ENCODE data around the gene EOLA2.
"Not testable (repeated sequence)": the region's sequence is repeated elsewhere in the genome, so short reads cannot be mapped to it uniquely, and the experiment has no call there.

Gene EOLA2

DNA sequence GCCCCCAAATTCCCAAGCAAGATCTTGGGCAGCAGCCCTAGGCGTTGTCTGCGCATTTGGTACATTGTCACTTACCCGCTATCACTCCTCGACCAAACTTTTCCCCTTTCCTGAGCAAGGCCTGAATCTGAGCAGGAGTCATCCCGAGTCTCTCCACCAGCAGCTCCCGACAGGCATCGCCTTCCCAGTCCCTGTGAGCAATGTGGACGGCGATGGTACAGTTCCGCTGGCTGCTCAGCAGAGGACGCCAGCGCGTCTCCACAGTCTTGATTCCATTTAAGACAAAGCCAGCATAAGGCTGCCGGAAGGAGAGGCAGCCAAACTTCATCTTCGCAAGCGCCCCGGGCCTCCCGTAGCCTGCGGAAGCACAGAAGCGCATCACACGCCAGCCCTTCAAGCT, 4.7 kb downstream of the EOLA2 start:
- H3K9me3 ChIP-seq (ENCODE audit: control extremely low read depth in 1 of 5, control insufficient read depth in 4 of 5, insufficient read depth in 2 of 5, low read depth in 1 of 5, low read length in 4 of 5); H3K36me3 ChIP-seq (ENCODE audit: control insufficient read depth in 4 of 4, insufficient read depth in 4 of 4, low read length in 3 of 4); H3K4me3 ChIP-seq (ENCODE audit: control insufficient read depth in 1 of 7, extremely low read depth in 1 of 7, insufficient read depth in 4 of 7, low read depth in 2 of 7, low read length in 6 of 7); H3K4me1 ChIP-seq (ENCODE audit: control extremely low read depth in 1 of 4, control insufficient read depth in 4 of 4, insufficient read depth in 4 of 4, low read length in 3 of 4); H3K27ac ChIP-seq (ENCODE audit: insufficient read depth in 1 of 2, low read depth in 1 of 2, low read length in 2 of 2, poor library complexity in 1 of 2, severe bottlenecking in 2 of 2); CTCF ChIA-PET; DNase-seq; POLR2A ChIA-PET; H3K27me3 ChIP-seq (replicated peaks in 2 of 5; ENCODE audit: control insufficient read depth in 4 of 5, insufficient read depth in 5 of 5, low read length in 4 of 5): not testable (repeated sequence)
- 74% methylated on average over 5 of the region's 21 CpGs for WGBS (ENCODE audit: insufficient coverage)

DNA sequence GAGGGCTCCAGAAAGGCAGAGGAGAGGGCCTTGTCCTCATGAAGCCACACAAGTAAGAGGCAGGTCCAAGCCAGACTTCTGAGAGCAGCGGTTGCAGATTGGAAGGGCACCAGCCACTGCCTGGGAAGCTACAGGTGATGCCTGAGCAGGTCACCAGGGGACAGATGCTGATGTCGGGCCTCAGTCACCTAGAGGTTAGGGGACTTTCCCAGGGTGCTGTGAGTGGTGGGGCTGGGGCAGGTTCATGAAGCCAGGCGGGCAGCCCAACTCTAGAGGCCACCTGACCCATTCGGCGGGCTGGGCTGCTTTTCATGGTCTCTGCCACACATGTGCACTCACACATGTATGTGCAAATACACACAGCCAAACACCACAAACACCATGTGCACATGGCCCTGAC, 5.3 kb downstream of the EOLA2 start:
- H3K4me1 ChIP-seq (ENCODE audit: control extremely low read depth in 1 of 4, control insufficient read depth in 4 of 4, insufficient read depth in 4 of 4, low read length in 3 of 4); H3K27ac ChIP-seq (ENCODE audit: insufficient read depth in 1 of 2, low read depth in 1 of 2, low read length in 2 of 2, poor library complexity in 1 of 2, severe bottlenecking in 2 of 2); H3K27me3 ChIP-seq (replicated peaks in 2 of 5; ENCODE audit: control insufficient read depth in 4 of 5, insufficient read depth in 5 of 5, low read length in 4 of 5); CTCF ChIA-PET; POLR2A ChIA-PET; DNase-seq; H3K36me3 ChIP-seq (ENCODE audit: control insufficient read depth in 4 of 4, insufficient read depth in 4 of 4, low read length in 3 of 4); H3K9me3 ChIP-seq (ENCODE audit: control extremely low read depth in 1 of 5, control insufficient read depth in 4 of 5, insufficient read depth in 2 of 5, low read depth in 1 of 5, low read length in 4 of 5); H3K4me3 ChIP-seq (ENCODE audit: control insufficient read depth in 1 of 7, extremely low read depth in 1 of 7, insufficient read depth in 4 of 7, low read depth in 2 of 7, low read length in 6 of 7): not testable (repeated sequence)
- no CpG with 5 or more reads among the region's 5 CpGs for WGBS (ENCODE audit: insufficient coverage)

DNA sequence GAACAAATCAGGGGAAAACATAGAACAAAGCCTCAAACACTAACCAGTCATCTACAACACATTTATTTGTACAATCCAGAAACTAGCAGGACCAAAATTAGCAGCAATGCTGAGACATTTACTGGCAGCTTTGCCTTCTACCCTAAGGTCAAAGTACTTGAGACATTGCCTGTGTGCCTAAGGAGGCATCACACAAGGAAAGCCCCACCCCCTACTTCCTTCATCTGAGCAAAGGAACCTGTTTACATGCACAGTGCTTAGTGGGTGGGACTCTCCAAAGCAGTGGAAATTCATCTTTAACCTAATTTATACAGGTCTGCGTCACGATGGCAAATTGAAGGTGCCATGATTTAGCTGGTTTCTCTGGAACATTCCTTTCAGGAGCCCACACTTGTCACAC, 6.1 kb downstream of the EOLA2 start:
- H3K36me3 ChIP-seq (ENCODE audit: control insufficient read depth in 4 of 4, insufficient read depth in 4 of 4, low read length in 3 of 4); CTCF ChIA-PET; POLR2A ChIA-PET: not testable (repeated sequence)

DNA sequence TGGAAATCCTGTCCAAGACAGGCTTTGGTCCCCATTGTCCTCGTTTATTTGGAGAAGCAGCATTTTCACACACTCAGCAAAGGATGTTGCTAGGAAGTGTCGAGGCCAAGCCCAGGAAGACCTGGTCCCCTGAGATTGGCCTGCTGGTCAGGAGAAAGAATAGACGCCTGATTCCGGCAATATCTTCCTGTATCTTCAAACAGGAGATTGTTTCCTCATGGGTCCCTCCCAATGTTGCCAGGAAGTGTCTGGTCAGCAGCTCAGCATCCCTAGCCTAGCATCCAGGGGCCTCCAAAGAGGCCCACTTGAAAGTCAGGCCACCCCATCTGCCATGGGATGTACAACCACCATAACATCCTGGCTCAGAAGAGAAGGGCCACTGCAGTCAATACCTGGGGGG, 6.9 kb downstream of the EOLA2 start:
- H3K36me3 ChIP-seq (ENCODE audit: control insufficient read depth in 4 of 4, insufficient read depth in 4 of 4, low read length in 3 of 4); CTCF ChIA-PET; H3K4me1 ChIP-seq (ENCODE audit: control extremely low read depth in 1 of 4, control insufficient read depth in 4 of 4, insufficient read depth in 4 of 4, low read length in 3 of 4); H3K4me3 ChIP-seq (ENCODE audit: control insufficient read depth in 1 of 7, extremely low read depth in 1 of 7, insufficient read depth in 4 of 7, low read depth in 2 of 7, low read length in 6 of 7); DNase-seq; POLR2A ChIA-PET; H3K27ac ChIP-seq (ENCODE audit: insufficient read depth in 1 of 2, low read depth in 1 of 2, low read length in 2 of 2, poor library complexity in 1 of 2, severe bottlenecking in 2 of 2); H3K9me3 ChIP-seq (ENCODE audit: control extremely low read depth in 1 of 5, control insufficient read depth in 4 of 5, insufficient read depth in 2 of 5, low read depth in 1 of 5, low read length in 4 of 5); H3K27me3 ChIP-seq (replicated peaks in 2 of 5; ENCODE audit: control insufficient read depth in 4 of 5, insufficient read depth in 5 of 5, low read length in 4 of 5): not testable (repeated sequence)
- WGBS (ENCODE audit: insufficient coverage): no CpG with 5 or more reads among the region's 4 CpGs

More for the DNA sequence above, 6.1 kb downstream of the EOLA2 start:
- WGBS (ENCODE audit: insufficient coverage): 100% methylated on average over 2 of the region's 2 CpGs
- H3K4me3 ChIP-seq (ENCODE audit: control insufficient read depth in 1 of 7, extremely low read depth in 1 of 7, insufficient read depth in 4 of 7, low read depth in 2 of 7, low read length in 6 of 7); DNase-seq; H3K27ac ChIP-seq (ENCODE audit: insufficient read depth in 1 of 2, low read depth in 1 of 2, low read length in 2 of 2, poor library complexity in 1 of 2, severe bottlenecking in 2 of 2); H3K27me3 ChIP-seq (replicated peaks in 2 of 5; ENCODE audit: control insufficient read depth in 4 of 5, insufficient read depth in 5 of 5, low read length in 4 of 5); H3K9me3 ChIP-seq (ENCODE audit: control extremely low read depth in 1 of 5, control insufficient read depth in 4 of 5, insufficient read depth in 2 of 5, low read depth in 1 of 5, low read length in 4 of 5); H3K4me1 ChIP-seq (ENCODE audit: control extremely low read depth in 1 of 4, control insufficient read depth in 4 of 4, insufficient read depth in 4 of 4, low read length in 3 of 4): not testable (repeated sequence)

DNA sequence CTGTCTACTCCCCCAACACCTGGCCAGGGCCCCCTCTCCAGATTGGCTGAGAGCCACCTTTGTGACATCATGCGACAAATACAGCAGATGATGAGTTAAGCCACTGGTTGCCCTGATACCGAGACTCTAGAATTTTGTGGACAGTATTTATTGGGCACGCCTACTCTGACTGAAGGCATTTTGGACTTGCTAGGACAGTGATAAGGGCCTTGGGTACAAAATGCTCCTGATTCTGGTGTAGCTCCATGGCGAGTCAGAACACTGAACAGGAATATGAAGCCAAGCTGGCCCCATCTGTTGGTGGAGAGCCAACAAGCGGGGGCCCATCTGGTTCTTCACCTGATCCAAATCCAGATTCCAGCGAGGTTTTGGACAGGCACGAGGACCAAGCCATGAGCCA, 8.9 kb downstream of the EOLA2 start, which contains the start of gene HSFX4:
Gene HSFX4 (plus strand): TSS at position 174 of the 400 bp plus-strand sequence. CDS start 72 bp downstream, at position 246.
- H3K27ac ChIP-seq (ENCODE audit: insufficient read depth in 1 of 2, low read depth in 1 of 2, low read length in 2 of 2, poor library complexity in 1 of 2, severe bottlenecking in 2 of 2); POLR2A ChIA-PET; H3K36me3 ChIP-seq (ENCODE audit: control insufficient read depth in 4 of 4, insufficient read depth in 4 of 4, low read length in 3 of 4); H3K9me3 ChIP-seq (ENCODE audit: control extremely low read depth in 1 of 5, control insufficient read depth in 4 of 5, insufficient read depth in 2 of 5, low read depth in 1 of 5, low read length in 4 of 5); H3K27me3 ChIP-seq (replicated peaks in 2 of 5; ENCODE audit: control insufficient read depth in 4 of 5, insufficient read depth in 5 of 5, low read length in 4 of 5); DNase-seq; H3K4me1 ChIP-seq (ENCODE audit: control extremely low read depth in 1 of 4, control insufficient read depth in 4 of 4, insufficient read depth in 4 of 4, low read length in 3 of 4); CTCF ChIA-PET; H3K4me3 ChIP-seq (ENCODE audit: control insufficient read depth in 1 of 7, extremely low read depth in 1 of 7, insufficient read depth in 4 of 7, low read depth in 2 of 7, low read length in 6 of 7): not testable (repeated sequence)
- no CpG with 5 or more reads among the region's 7 CpGs for WGBS (ENCODE audit: insufficient coverage)

DNA sequence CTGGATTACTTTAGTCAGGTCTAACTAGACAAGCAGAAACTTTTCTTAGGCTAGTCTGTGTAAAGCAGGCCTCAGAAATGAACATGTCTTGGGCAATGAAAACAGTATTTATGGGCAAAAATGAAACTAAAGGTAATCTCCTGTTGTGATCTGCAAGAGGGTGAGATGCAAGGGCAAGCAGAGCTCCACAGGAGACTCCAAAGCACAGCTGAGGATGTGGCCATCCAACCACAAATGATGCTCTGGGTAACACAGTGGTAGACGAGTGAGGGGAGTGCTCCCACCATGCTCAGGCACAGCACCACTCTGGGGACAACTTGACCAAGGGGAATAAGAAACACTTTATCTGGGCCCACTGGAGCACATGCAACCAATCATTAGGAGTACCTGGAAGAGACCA, 9.7 kb downstream of the EOLA2 start:
- POLR2A ChIA-PET; H3K9me3 ChIP-seq (ENCODE audit: control extremely low read depth in 1 of 5, control insufficient read depth in 4 of 5, insufficient read depth in 2 of 5, low read depth in 1 of 5, low read length in 4 of 5); H3K27me3 ChIP-seq (replicated peaks in 2 of 5; ENCODE audit: control insufficient read depth in 4 of 5, insufficient read depth in 5 of 5, low read length in 4 of 5); CTCF ChIA-PET; H3K4me1 ChIP-seq (ENCODE audit: control extremely low read depth in 1 of 4, control insufficient read depth in 4 of 4, insufficient read depth in 4 of 4, low read length in 3 of 4); H3K27ac ChIP-seq (ENCODE audit: insufficient read depth in 1 of 2, low read depth in 1 of 2, low read length in 2 of 2, poor library complexity in 1 of 2, severe bottlenecking in 2 of 2); H3K4me3 ChIP-seq (ENCODE audit: control insufficient read depth in 1 of 7, extremely low read depth in 1 of 7, insufficient read depth in 4 of 7, low read depth in 2 of 7, low read length in 6 of 7); DNase-seq; H3K36me3 ChIP-seq (ENCODE audit: control insufficient read depth in 4 of 4, insufficient read depth in 4 of 4, low read length in 3 of 4): not testable (repeated sequence)
- no CpG with 5 or more reads among the region's 1 CpG for WGBS (ENCODE audit: insufficient coverage)

DNA sequence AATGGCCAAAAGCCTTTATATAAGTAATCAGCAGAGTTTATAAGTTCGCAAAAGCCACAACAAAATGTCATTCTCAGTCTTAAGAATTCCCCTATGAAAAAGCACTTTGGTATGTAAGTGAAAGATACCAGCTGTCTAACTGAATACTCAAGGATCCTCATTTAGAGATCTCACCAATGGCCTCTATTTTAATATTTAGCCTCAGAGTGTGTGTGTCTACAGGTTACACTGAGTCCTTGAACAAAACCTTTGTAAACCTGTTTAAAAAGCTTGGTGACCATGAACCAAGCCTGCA, 10.4 kb downstream of the EOLA2 start:
- no CpG with 5 or more reads among the region's 1 CpG for WGBS (ENCODE audit: insufficient coverage)
- H3K36me3 ChIP-seq (ENCODE audit: control insufficient read depth in 4 of 4, insufficient read depth in 4 of 4, low read length in 3 of 4); CTCF ChIA-PET; H3K27me3 ChIP-seq (replicated peaks in 2 of 5; ENCODE audit: control insufficient read depth in 4 of 5, insufficient read depth in 5 of 5, low read length in 4 of 5); H3K27ac ChIP-seq (ENCODE audit: insufficient read depth in 1 of 2, low read depth in 1 of 2, low read length in 2 of 2, poor library complexity in 1 of 2, severe bottlenecking in 2 of 2); POLR2A ChIA-PET; H3K9me3 ChIP-seq (ENCODE audit: control extremely low read depth in 1 of 5, control insufficient read depth in 4 of 5, insufficient read depth in 2 of 5, low read depth in 1 of 5, low read length in 4 of 5); H3K4me1 ChIP-seq (ENCODE audit: control extremely low read depth in 1 of 4, control insufficient read depth in 4 of 4, insufficient read depth in 4 of 4, low read length in 3 of 4); DNase-seq; H3K4me3 ChIP-seq (ENCODE audit: control insufficient read depth in 1 of 7, extremely low read depth in 1 of 7, insufficient read depth in 4 of 7, low read depth in 2 of 7, low read length in 6 of 7): not testable (repeated sequence)

Measured in common myeloid progenitor, CD34-positive (primary cell).